Calu3 (cell line): ENCODE measurements around the gene GEMIN7. TPM values are rescaled to one million over a fixed set of nuclear protein-coding genes. Genes with fewer than 3 reads are reported as not detected.

Experiments
- BruUV-seq: library from RNA; stranded (reverse); fragments of 400-500 nt; replicated peaks from 2 replicates; lab custom pipeline; 2021; lab: Mats Ljungman, UMichigan
- CTCF ChIA-PET: fragments of 300-600 bp; sonication (Branson Sonifier 250); formaldehyde crosslinking; loops from one replicate; lab custom pipeline; 2022; ENCODE audit warnings: antibody characterized with exemption; lab: Charles Lee
- DNase-seq: peaks from one replicate; pipeline ENCODE4 v3.0.0; 2022
- H3K27ac Mint-ChIP-seq: one replicate; pipeline ENCODE4 v1.8.0; 2022; ENCODE audit warnings: mixed read lengths; ENCODE audit not compliant: unreplicated experiment
- H3K27me3 Mint-ChIP-seq: one replicate; pipeline ENCODE4 v1.8.0; 2022; ENCODE audit warnings: mixed read lengths; ENCODE audit not compliant: unreplicated experiment
- H3K36me3 Mint-ChIP-seq: one replicate; pipeline ENCODE4 v1.8.0; 2022; ENCODE audit warnings: mild to moderate bottlenecking, moderate library complexity, mixed read lengths; ENCODE audit not compliant: insufficient read depth, unreplicated experiment
- H3K4me1 Mint-ChIP-seq: one replicate; pipeline ENCODE4 v1.8.0; 2022; ENCODE audit warnings: mild to moderate bottlenecking, low read depth, mixed read lengths; ENCODE audit not compliant: unreplicated experiment
- H3K4me3 Mint-ChIP-seq: one replicate; pipeline ENCODE4 v1.8.0; 2022; ENCODE audit warnings: mild to moderate bottlenecking, low read depth, moderate library complexity, mixed read lengths; ENCODE audit not compliant: unreplicated experiment
- H3K9me3 Mint-ChIP-seq: one replicate; pipeline ENCODE4 v1.8.0; 2022; ENCODE audit warnings: low read depth, mixed read lengths; ENCODE audit not compliant: unreplicated experiment
- CTCF ChIP-seq: fragments of 200-600 bp; IDR thresholded peaks from one replicate; pipeline ENCODE4 v1.8.0; 2022; ENCODE audit warnings: antibody characterized with exemption; ENCODE audit not compliant: unreplicated experiment
- intact Hi-C: fragments of 100-400 bp; cut with micrococcal nuclease; formaldehyde crosslinking; loops from one replicate; pipeline ENCODE4 v1.10.0; 2022; ENCODE audit not compliant: unreplicated experiment
- total RNA-seq: library from RNA; stranded (reverse); gene quantifications from 2 replicates; pipeline ENCODE4 v1.2.3, GENCODE V29; 2022

The GEMIN7 gene
- total RNA-seq, 1 experiment from 2014 or later, result 36.0 TPM

GRCh38 chr19:45070861-45071544 lies 8.1 kb upstream of the GEMIN7 start:
- H3K36me3 Mint-ChIP-seq, result peaks cover 72% of the 10 kb centered on the region
- TF ChIP-seq CTCF, result no peak
- H3K27me3 Mint-ChIP-seq, result no peaks in the 10 kb centered on the region
- no peak for DNase-seq
- no peaks in the 10 kb centered on the region for H3K4me1 Mint-ChIP-seq
- intact Hi-C loops, result no loop called here
- H3K9me3 Mint-ChIP-seq, result no peaks in the 10 kb centered on the region
- H3K27ac Mint-ChIP-seq, result no peak overlapping the region
- H3K4me3 Mint-ChIP-seq, result no peak overlapping the region
- no TSS peak for BruUV-seq
- CTCF ChIA-PET, result no interaction called here

- intact Hi-C loops, result no loop called here
These were observed 7.5 kb upstream of the GEMIN7 start for GRCh38 chr19:45071545-45071938.

GRCh38 chr19:45071969-45072790 lies 6.9 kb upstream of the GEMIN7 start:
- peaks cover 72% of the 10 kb centered on the region for H3K36me3 Mint-ChIP-seq
- no peaks in the 10 kb centered on the region for H3K9me3 Mint-ChIP-seq
- no peak overlapping the region for H3K4me3 Mint-ChIP-seq
- CTCF ChIA-PET, result no interaction called here
- TF ChIP-seq CTCF, result no peak
- H3K27ac Mint-ChIP-seq, result no peak overlapping the region
- intact Hi-C loops, result no loop called here
- H3K27me3 Mint-ChIP-seq, result no peaks in the 10 kb centered on the region
- BruUV-seq, result no TSS peak
- H3K4me1 Mint-ChIP-seq, result peaks cover 9% of the 10 kb centered on the region
- DNase-seq, result no peak

More at GRCh38 chr19:45071545-45071938, 7.5 kb upstream of the GEMIN7 start:
- Mint-ChIP-seq H3K9me3 (no peaks in the 10 kb centered on the region), H3K4me3 (no peak overlapping the region), H3K4me1 (peaks cover 3% of the 10 kb centered on the region), H3K36me3 (peaks cover 76% of the 10 kb centered on the region), H3K27ac (no peak overlapping the region), H3K27me3 (no peaks in the 10 kb centered on the region)
- TF ChIP-seq CTCF, result no peak
- CTCF ChIA-PET, result no interaction called here
- BruUV-seq, result no TSS peak
- DNase-seq, result no peak

- CTCF ChIA-PET, result interaction anchor here (0.7 to 1.6 kb wide), 5 partner anchors 15 to 36 kb away, joined by 3 to 8 read pairs (median 3); partner anchors contain the start of genes CLASRP and PPP1R37
- TF ChIP-seq CTCF, result no peak
- intact Hi-C loops, result no loop called here
- H3K9me3 Mint-ChIP-seq, result no peaks in the 10 kb centered on the region
- no TSS peak for BruUV-seq
- peak overlapping the region; percentile 84 for H3K4me3 Mint-ChIP-seq
- no peak overlapping the region for H3K27ac Mint-ChIP-seq
- peaks cover 22% of the 10 kb centered on the region for H3K4me1 Mint-ChIP-seq
- no peaks in the 10 kb centered on the region for H3K27me3 Mint-ChIP-seq
- peaks cover 67% of the 10 kb centered on the region for H3K36me3 Mint-ChIP-seq
- no peak for DNase-seq
These were observed 4.2 kb upstream of the GEMIN7 start for GRCh38 chr19:45074744-45075300.
